ENCODE results near the gene PNPO.

- TF ChIP-seq CTCF (IDR thresholded peaks at IDR 0.05): no peak
- TF ChIP-seq EZH2 (IDR thresholded peaks at IDR 0.05): no peak
- TF ChIP-seq EZH2phosphoT487 (IDR thresholded peaks at IDR 0.05): no peak
Observed at GRCh38 chr17:47968836-47969235, 27.5 kb downstream of the PNPO start.
